Measurements from ENCODE around the gene EEF1AKMT3.
A peak's percentile ranks its signal among the peaks of the same experiment; 100 is the strongest.
"Not testable (repeated sequence)": the region's sequence is repeated elsewhere in the genome, so short reads cannot be mapped to it uniquely, and the experiment has no call there.

EEF1AKMT3 gene

DNA sequence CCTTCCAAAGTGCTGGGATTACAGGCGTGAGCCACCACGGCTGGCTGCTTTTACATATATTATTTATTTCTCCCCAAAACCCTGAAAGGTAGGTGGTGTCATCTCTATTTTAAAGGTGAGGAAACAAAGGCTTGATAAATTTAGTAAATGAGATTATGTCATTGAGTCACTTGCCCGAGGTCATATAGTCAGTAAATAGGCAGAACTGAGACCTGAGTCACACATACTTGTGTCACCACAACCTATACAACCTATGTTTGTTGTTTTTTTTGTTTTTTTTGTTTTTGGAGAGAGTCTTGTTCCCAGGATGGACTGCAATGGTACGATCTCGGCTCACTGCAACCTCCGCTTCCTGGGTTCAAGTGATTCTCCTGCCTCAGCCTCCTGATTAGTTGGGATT is 22.9 kb downstream of the EEF1AKMT3 start:
- DNase-seq = no peak

DNA sequence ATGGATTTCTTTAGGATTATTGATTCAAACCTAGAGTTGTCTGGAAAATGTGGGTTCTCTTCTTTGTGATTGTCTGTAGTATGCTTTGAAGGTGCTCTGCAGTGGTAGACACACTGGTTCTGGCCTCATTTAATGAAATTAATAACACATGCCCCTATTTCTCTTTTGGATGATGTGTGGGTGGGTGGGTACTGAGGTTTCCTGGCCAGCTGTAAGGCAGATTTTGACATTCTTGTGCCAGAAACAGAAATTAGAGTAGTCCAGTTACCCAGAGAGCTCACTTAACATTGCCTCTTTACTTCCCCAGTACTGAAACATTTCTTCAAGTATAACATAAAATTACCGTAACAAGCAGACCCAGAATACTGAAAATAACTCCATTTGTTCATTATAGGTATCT is 24.6 kb downstream of the EEF1AKMT3 start:
- no peak for DNase-seq

DNA sequence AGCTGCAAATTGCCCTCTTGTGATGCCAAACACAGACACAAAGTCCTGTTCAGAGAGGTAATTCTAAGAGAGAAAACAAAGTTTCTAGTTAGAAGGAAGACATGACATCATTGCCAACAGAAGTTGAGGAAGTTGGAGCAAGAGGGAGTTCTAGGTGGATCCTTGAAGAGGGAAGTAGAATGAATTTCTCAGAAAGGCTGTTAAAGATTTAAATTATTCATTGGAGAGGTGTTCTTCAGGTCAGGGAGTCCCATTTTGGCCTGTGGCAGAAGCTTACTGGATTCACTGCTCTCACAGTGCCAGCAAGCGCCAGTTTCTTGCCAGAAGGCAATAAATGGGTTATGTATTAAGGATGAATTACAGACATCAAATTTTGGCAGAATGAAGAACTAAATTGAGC is 25.5 kb downstream of the EEF1AKMT3 start:
- no peak for DNase-seq

DNA sequence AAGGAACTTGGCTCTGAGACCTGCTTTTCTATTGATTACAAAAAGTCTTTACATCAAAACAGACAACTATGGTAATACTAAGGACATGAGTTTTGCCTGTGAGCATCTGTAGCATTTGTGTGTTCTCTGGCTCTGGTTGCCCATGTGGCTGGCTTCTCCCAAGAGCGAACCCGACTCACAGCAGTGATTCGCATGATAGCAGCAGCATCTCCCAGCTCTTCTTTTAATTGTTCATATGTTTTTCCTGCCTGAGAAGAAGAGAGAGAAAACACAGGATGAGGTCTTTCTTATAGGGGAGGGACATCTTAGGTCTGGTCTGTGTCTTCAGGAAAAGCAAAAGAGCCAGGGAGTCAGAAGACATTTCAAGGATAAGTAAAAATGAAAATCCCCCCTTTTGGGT is 28.6 kb downstream of the EEF1AKMT3 start:
- no peak for DNase-seq

DNA sequence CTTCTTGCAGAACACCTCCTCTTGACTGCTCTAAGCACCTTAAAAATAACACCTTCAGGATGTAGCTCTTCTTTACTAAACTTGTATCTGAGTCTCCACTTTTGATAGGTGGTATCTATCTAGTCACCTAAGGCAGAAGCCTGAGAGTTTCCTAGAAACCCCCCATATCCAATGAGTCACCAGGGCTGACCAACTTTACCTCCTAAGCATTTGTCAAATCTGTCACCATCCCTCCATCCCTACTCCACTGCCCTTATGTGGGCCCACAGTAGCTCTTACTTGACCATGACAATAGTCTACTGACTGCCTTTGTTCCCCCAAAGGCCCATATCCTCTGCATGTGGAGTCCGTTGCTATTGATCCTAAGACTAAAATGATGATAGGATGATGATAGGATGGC is 30.2 kb downstream of the EEF1AKMT3 start:
- no peak for DNase-seq

DNA sequence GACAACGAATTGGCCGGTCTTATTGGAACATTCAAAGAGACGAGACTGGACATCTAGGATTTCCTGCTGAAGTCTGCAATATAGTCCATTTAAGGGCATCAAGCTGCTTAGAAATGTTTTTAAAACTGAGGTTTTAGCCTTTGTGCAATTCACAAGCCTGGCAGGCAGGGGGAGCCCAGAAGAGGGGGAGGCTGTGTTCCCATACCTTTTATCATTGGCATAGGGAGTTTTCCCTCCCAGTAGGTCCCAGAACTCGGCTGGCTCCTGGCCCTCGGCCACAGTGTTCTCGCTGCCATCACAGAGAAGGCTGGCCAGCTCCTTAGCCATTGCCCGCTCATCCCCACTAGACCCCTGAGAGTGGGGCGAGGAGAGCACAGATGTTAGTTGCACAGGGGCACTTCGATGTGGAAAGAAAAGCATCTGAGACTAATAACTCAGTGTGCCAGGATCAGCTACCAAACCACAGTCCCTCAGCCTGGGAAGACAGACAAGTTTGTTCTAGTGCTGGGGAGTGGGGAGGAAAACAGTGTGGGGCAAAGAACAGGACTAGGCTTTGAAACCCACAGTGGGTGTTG is 31.0 kb downstream of the EEF1AKMT3 start:
- peak; percentile 50 for DNase-seq

DNA sequence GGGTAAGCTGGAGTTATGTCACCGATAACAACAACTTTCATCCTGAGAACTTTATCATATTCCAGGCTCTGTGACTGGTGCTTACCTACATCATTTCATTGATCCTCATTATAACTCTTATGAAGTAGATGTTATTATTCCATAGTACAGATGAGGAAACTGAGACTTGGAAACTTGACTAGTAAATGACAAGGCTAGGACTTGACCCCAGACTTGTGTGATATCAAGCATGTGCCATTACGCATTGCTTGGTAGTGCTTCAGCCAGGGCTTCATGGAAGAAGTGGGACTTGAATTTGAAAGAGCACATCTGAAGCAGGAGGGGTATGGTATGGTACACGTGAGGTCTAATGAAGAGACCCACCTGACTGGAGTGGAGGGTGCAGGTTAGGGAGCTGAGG is 34.3 kb downstream of the EEF1AKMT3 start:
- DNase-seq = no peak

DNA sequence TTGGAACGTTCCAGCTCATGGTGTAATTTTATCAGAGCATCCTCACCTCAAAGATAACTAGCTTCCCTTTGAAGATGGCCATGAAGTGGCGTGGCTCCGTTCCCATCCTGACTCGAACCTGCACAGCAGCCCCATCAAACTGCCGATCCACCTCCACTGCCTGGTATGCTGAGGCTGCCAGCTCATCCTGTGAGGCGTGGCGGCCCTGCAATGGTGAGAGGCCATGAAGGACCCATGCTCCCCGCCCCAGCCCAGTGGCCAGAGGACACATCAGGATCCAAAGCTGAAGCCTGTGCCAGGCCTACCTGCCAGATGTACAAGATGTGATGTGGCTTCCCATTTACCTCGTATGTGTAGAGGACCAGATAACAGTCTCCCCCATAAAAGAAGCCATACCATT is 34.9 kb downstream of the EEF1AKMT3 start:
- DNase-seq = no peak

DNA sequence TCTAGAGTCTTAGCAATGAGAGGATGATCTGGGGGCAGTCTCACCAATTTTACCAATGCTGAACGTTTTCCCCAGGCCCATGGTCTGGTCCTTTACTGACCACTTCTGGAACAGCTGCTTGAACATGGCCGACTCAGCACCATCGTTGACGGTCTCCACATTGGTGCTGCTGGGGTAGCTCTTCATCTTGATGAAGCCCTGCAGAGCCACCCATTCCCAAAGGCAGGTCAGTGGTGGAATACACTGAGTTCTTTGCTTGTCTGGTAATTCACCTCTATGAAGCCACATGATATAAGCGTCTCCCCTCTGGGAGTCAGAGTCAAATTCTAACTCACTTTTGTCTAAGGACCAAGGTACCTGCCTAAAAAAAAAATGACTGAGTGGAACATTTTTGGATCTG is 35.9 kb downstream of the EEF1AKMT3 start:
- DNase-seq = no peak

DNA sequence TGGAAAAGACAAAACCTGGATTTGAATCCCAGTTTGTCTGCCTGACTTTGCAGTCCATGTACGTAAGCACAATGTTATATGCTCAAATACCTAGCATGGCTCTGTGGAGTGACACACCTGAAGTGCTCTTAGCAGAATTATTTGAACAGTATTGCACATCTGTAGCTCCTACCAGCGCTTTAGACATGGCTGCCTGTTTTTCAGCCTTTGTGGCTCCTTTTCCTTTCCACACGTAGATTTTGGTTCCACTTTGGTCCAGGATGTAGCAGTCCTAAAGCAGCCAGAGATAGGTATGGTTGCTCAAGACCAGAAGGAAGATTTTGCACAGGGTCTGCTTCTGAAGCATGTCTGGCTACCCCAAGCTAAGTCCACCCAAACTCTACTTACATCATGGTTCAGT is 37.0 kb downstream of the EEF1AKMT3 start:
- DNase-seq = no peak

DNA sequence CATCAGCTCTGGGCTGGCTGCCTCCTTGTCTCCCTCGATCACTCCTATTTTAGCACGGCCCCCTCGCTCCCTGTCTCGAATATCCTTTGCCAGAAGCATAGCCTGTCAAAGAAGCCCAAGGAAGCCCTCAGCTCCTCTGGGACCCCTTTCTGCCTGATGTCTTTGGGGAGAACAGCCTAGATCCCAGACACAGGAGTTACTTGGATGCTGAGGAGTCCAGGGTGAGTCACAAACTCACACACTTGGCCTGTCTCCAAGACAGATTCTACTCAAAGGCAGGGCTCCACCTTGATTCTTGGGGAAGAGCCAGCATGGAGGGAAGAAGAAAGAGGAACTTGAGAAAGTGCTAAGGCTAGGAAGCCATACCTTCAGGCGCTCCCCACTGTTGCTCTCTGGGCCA is 38.0 kb downstream of the EEF1AKMT3 start:
- no peak for DNase-seq

DNA sequence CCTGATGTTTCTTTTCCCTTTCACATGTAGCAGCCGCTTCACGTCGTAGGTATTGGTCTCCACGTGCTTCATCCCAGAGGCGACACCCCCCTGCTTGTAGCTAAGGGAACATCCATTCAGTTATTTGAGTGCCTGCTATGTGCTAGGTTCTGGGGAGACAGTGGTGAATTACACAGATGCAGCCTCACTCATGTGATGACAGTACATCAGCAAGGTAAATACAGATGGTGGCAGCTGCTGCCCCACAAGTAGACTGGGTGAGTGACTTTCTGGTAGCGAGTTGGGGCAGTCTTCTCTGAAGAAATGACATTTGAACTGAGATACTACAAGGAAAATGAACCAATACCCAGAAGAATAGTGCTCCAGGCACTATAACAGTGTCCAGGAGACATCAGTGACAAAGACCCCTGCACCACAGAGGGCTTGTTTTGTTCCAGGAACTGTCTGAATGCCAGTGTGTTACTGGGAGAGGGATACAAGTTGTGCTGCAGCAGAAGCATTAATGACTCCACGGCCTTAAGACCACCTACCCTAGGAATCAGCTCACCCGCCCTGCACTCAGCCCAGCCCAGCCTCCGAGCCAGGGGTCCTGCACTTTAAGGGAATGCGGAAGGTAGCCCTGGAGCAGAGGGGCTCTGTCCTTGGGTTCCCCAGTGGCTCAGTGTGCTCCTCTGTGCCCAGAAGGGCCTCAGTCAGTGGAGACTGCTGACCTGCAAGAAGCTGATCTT is 38.8 kb downstream of the EEF1AKMT3 start:
- DNase-seq = no peak

DNA sequence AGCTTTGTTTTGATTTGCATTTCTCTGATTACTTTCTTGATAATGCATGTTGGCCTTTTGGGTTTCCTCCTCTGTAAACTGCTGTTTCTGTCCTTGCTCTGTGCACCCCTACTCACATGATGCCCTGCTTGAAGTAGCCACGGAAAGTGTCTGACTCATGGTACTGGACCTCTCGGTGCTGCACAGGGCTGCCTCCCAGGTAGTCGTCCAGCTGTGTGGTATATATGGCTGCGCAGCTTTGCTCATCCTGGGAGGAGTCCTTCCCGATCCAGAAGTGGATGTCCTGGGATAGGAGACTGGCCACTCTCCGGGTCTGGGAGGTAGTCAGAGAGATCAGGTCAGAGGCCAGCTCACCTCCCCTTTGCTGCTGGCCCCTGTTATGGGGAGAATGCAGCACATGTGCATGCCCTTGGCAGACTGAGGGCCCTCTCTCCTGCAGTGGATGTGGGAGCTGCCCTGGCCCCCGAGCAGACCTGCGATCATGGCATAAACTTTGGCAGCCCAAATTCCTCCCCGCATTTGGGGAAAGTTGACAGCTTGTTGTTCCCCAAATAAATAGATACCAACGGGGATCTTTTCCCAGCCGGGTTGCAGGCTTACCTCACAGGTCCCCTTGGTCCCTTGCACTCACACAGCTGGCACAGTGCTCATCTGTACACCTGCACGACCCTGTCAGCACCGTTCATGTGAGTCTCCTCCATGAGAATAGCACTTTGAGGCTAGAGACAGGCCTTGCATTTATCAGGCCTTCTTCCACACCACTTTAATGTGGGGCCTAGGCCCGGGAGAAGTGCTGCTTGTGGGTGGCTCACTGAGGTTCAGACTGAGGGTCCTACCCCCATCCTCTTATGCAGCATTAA is 40.9 kb downstream of the EEF1AKMT3 start:
- no peak for DNase-seq

DNA sequence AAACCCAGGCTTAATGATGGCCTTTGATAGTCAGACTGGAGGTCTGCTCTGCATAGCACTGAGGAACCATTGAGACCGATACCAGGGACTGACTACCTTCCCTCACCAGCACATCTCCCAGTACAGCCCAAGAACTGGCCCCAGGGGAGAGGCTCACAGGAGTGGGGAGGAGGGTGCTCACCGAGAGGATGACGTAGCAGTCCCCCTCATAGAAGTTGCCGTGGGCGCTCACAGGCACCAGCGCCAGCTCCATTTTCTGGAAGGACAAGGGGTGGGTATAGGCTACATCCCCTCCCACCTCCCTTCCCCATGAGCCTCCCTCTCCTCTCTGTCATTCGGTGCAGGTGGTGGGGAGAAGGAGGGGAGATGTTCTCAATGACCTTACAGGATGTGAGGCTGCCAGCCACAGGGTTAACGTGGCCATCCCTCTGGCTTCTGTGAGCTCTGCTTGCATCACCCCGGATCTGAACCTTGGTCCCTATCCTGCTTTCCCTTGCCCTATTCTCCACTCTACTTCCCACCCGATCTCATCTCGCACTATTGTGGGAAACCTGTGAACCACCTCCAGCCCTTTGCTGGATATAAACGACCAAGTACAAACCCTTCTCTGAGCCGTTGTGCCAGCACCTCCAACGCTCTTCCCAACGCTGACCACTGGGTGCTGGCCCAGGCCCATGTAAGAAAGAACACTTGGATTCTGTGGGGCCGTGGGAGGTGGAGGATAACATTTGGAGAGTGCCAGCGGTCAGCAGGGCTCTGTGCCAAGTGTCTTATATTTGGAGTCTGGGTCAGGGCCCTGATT is 41.8 kb downstream of the EEF1AKMT3 start:
- no peak for DNase-seq

DNA sequence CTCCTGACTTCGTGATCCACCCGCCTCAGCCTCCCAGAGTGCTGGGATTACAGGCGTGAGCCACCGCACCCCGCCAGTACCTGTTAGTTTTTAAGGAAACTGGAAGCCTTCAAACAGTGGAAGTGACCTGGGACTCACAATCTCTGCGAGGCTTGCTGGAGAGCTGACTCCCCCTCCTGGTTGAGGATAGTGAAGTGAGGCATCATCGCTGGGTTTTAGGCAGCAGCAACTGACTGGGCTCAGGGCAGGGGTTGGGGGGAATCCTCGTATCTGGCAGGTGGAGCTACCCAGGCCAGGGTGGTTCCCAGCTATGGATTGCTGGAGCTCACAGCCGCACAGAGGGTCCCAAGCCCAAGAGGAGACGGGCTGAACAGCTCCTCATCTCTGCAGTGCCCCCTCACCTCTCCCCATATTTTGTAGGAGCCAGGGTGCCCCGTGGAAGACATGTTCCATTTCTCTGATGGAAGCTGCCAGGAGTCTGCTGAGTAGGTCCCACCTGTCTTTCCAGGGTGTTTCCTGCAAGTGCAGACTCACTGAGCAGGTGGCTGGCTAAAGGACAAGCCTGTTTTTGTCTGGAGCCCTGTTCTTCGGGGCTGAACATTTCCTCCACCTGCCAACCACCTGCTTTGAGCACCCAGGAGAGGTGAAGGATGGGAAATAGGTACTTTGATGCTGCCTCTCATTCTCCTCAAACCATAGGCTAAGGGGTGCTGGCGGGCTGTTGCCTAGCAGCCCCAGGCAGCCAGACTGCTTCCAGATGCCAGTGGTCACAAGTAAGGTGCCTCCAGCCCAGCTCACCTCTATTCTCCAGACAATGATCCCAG is 43.0 kb downstream of the EEF1AKMT3 start:
- DNase-seq = no peak

DNA sequence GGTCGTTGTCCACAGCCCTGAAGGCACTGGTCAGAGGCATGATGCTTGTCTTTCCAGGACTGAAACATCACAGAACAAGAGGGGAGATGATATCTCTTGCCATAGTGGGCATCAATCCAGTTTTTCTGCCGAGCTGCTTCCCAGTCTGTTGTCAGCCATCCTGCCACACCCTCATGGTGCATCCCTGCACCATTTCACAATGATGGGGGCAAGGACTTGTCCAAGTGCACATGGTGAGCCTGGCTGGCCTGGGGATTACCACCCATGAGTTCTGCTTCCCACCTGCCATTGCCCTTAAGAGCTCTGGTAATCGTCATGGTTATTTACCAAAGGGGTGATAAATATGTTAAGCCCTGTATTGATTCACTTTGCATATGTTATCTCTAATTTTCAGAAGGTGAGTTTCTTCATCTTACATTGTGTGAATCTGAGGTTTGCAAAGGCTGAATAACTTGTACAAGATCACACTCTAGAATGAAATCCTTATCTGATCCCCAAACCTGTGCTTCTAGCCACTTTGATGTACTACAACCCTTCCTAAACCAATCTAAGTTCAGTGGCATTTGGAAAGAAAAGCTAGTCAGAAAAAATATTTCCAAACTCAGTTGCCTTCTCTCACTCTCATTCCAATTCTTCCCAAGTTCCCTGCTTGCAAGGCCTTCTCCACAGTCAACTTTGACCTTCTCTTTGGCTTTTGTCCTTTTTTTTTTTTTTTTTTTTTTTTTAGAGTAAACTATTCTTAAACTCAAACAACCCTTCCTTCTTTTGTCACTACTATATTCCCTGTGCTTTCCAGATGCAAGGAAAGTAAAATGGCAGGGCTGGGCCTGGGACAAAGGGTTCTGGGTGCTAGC is 43.8 kb downstream of the EEF1AKMT3 start:
- no peak for DNase-seq

DNA sequence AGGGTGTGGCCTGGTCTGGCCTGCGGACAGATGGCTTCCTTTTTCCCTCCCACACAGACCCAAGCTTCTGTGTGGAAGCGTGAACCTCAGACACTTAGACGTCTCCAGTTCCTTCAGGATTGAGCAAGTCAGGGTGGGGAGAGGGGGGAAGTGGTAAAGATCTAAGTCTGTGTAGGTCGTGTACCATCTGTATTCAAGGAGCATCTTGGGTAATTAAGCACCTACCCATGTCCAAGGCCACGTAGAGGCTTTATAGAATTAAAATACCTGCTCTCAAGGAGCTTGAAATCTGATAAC is 44.4 kb downstream of the EEF1AKMT3 start:
- no peak for DNase-seq

DNA sequence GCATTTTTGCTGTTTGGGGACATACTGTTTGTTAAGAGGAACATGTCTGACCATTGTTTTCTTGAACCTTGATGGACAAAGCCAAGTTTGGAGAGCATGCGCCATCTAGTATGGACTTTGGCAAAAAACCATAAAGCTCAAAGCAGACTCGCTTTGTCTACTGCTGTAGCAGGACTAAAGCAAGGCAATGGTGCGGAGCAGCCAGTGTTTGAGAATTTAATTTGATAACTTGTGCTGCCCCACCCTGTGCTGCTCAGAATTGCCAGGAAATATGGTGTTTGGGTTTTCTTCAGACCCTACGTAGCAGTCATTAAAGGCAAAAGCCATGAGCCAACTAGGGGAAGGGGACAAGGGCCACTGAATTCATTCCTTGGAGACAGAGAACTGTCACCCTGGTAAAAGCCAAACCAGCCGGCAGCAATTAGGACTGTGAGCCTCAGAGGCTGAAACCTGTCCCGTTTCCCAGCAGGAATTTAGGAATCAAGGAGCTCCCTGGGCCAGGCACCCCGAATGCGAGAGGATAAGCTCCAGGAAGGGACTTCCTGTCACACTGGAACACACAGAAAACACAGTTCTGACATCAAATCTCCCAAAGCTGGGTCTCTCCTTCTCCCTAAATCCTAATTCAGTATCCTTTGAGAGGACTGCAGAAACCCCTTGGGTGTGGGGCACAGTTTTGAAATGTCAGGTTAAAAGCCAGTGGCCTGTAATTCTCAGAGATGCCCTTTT is 45.0 kb downstream of the EEF1AKMT3 start:
- no peak for DNase-seq

DNA sequence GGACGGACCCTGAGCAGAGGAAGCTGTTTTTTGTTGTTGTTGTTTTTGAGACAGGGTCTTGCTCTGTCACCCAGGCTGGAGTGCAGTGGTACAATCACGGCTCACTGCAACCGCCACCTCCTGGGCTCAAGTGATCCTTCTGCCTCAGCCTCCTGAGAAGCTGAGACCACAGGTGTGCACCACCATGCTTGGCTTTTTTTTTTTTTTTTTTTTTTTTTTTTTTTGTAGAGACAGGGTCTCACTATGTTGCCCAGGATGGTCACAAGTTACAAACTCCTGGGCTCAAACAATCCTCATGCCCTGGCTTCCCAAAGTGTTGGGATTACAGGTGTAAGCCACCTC is 45.5 kb downstream of the EEF1AKMT3 start:
- DNase-seq = not testable (repeated sequence)

DNA sequence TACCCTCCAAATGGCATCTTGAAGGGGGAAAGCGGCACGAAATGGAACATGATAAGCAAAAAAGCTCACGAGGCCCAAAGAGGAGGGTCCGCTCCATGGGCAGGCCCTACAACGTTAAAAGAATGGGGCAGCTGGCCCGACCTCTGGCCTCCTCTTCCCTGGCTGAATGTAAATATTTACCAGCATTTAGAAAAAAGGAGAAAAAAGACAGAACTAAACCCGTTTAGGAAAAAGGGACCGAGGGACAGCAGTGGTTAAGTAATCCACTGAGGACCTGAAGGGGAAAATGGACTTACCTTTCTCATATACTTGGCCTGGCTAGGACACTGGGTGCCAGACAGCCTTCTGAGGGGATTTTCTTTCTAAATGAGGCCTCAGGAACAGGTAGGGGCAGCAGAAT is 47.7 kb downstream of the EEF1AKMT3 start:
- DNase-seq = not testable (repeated sequence)

DNA sequence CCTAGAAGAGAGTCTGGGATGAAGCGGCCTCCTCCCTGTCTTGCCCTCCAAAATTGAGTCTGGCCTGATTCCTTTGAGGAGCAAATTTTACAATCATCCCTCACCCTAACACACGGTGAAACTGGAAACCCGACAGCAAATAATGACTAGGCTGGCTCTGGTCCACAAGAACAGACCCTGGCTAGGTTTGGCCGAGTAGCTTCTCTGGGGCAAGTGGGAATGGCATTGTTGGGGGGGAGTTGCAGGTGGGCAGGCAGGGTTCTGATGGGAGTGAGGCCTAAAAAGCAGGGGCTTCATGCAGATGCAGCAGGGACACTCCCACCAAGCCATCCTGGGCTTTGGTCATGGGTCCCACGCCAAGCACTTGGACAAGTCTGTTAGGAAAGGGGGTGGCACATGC is 48.6 kb downstream of the EEF1AKMT3 start:
- not testable (repeated sequence) for DNase-seq

Data from NCI-H446 treated with DMSO at 0.1 percent for 48 hours (cell line).